Activated gamma-delta T cell (primary cell): ENCODE data around the gene DDX4.
A peak's percentile ranks its signal among the peaks of the same experiment; 100 is the strongest.
"Not testable (repeated sequence)": the region's sequence is repeated elsewhere in the genome, so short reads cannot be mapped to it uniquely, and the experiment has no call there.

Experiments
- DNase-seq: peaks from one replicate; lab custom pipeline; 2025; lab: John Stamatoyannopoulos, UW
- total RNA-seq, 2 donors: gene quantifications; one replicate each; lab custom pipeline; 2026; lab: John Stamatoyannopoulos, UW

Gene DDX4
- 0 to 0.15 reads per million in 2 donors for total RNA-seq

DNA sequence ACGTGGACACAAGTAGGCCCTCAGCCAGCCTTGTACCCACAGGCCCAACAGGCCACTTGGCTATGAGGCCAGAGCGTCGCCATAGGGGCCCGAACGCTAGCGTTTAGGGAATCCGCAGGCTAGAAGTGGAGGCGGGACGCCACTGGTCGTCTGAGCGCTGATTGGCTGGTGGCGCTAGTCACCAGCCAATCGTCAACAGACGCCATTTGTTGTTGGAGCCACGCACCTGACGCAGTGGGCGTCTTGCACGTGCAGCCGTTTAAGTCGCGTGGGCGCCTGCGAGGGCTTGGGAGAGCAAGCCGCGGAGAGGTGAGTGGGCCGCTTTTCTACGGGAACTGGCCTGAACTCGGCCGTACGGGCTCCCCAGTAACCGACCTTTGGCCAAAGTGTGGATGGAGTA lies at the start of gene DDX4:
DDX4 (plus strand) TSS at position 269 of the 400 bp plus-strand sequence. CDS start 903 bp downstream, outside the sequence.
- DNase-seq: no peak

DNA sequence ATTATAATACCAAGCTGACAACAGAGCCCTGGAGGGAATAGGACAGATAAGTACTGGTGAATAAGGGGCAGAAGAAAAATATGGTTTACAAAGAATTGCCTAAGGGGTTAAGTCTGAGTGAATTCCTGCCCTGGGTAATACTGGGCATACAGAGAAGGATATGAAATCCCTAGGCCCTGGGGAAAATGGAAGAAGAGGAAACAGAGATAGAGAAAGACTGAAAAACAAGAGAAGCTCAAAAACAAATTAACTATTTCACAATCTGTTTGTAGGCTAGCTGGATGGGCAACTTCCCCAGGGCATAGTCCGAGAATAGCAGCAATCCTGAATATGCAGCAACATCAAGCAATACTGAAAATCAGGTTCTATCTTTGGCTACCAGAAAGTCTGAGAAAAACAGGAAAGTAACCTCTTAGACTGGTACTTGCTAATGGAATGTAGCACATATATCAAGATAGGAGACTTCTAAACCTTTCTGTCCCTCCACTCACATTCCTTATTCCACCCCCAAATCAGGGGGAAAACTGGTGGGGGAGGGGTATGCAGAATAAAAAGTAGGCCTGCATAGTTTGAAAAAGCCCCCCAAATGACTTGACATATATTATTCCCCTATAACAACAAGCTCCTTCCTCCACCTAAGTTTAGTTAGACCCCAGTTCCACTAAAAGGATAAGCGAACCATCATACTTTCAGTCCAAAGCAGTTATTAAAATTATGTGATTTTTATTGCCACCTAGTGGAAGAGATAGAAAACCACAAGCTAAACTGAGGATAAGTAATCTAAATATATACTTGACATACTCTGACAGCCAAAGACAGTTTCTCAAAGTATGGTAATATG lies 46.4 kb upstream of the DDX4 start:
- no peak for DNase-seq

DNA sequence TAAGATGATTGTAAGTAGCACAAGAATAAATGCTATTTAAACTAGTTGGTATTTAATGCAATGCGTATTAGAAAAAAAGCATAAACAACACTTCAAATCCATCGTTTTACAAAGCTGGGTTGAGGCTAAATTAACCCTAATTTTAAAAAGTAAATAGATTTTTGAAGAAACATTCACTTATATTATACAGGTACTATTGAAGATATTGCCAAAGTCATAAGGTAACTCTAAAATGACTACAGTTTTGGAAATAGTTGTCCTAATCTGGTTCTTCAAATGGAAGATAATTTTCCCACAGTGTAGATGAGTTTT lies 45.8 kb upstream of the DDX4 start:
- DNase-seq: no peak

DNA sequence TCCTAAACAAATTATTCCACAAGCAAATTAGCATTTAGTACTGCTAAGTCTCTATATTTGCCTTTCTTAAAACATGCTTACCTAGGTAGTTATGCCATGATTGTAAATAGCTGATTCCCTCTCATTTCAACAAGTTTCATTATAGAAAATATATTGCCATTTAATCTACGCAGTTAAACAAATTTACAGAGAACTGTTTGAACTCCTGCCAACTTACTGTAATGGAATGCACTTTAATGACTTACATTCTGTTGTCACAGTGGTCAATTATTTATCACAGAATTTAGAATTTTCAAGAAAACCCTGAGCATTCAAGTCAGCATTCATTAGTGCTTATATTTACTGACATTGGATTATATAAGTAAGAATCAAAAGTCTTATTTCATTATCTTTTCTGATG lies 45.4 kb upstream of the DDX4 start:
- no peak for DNase-seq

DNA sequence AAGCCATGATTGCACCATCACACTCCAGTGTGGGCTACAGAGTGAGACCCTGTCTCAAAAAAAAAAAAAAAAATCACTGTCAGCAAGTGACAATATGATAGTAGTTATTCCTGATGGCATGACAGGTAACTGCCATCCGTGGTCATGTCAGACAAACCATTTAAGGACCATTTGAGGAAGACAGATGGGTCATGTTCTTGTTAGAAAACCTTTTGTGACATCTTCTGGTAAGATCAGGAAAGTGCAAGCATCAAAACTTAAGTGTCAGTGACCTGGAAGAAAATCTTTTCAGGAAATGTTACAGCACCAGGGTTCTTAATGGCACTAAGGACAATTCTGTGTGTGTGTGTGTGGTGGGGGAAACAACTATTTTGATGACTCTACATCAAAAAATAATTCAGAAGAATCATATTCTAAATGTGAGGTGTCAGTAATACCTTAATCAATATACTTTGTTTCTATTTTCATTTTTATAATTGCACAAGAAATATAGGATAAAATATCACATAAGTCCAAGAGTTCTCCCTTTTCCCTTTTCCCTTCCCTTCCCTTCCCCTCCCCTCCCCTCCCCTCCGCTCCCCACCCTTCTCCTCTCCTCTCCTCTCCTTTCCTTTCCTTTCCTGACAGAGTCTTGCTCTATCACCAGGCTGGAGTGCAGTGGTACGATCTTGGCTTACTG lies 43.6 kb upstream of the DDX4 start:
- no peak for DNase-seq

DNA sequence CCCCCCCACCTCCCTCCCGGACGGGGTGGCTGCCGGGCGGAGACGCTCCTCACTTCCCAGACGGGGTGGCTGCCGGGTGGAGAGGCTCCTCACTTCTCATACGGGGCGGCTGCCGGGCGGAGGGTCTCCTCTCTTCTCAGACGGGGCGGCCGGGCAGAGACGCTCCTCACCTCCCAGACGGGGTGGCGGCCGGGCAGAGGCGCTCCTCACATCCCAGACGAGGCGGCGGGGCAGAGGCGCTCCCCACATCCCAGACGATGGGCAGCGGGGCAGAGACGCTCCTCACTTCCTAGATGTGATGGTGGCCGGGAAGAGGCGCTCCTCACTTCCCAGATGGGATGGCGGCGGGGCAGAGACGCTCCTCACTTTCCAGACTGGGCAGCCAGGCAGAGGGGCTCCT lies 41.2 kb upstream of the DDX4 start:
- DNase-seq: not testable (repeated sequence)

DNA sequence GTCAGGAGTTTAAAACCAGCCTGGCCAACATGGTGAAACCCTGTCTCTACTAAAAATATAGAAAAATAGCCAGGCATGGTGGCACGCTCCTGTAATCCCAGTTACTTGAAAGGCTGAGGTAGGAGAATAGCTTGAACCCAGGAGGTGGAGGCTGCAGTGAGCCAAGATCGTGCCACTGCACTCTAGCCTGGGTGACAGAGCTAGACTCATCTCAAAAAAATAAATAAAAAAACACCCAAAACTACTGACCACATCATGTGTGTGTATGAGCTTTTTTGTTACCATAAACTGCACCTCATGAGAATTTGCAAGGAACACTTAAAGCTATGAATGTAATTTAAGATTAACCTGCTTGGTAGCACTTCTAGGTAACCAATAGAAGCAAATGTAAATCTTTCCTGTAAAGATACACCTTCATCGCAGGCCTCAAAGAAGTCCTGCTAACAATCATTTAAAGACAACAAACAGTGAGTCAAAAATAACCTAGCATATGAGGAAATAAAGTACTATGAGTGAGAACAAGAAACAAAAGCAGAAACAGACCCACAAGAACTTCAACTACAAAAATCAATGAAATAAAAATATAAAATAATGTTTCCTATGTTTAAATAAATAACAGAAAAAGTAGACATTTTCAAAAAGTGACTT lies 38.7 kb upstream of the DDX4 start:
- no peak for DNase-seq

DNA sequence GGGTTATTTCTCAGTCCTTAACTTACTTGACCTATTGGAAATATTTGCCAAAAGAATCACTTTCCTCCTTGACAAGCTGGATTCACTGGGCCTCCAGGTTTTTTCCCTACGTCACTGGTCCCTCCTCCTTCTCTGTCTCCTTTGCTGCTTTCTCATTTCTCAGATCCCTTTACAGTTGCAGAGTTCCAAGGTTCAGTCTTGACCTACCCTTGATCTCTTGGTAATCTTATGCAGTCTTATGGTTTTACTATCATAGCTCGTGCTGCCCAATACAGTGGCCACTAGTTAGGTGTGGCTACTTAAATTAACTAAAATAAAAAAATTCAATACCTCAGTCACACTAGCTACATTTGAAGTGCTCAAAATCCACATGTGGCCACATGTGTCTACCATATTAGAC lies 37.1 kb upstream of the DDX4 start:
- DNase-seq: no peak

DNA sequence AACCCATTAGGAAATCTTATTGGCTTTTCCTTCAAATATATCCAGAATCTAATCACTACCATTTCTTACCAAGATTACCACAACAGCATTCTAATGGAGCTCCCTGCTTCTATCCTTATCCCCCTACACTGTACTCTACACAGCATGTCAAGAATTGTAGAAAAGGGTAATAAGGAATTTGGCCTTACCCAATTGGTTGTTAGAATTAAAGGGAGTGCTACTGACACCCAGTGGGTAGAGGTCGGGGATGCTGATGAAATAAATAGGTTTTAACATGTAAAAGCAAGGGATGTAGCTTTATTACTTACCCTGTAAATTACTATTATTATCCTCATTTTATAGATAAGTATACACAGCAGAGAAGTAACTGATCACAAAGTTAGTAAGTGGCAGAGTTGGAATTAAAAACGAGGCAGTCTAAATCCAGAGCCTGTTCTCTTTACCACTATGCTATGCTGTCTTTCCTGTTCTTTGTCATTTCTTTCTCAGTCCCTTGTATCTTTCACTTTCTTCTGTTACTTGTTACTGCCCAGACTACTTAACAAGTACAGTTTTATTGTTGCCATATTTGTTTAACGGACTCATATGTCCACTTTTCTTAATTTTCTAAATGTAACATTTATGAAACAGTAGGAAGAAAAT lies 36.3 kb upstream of the DDX4 start:
- DNase-seq: no peak

DNA sequence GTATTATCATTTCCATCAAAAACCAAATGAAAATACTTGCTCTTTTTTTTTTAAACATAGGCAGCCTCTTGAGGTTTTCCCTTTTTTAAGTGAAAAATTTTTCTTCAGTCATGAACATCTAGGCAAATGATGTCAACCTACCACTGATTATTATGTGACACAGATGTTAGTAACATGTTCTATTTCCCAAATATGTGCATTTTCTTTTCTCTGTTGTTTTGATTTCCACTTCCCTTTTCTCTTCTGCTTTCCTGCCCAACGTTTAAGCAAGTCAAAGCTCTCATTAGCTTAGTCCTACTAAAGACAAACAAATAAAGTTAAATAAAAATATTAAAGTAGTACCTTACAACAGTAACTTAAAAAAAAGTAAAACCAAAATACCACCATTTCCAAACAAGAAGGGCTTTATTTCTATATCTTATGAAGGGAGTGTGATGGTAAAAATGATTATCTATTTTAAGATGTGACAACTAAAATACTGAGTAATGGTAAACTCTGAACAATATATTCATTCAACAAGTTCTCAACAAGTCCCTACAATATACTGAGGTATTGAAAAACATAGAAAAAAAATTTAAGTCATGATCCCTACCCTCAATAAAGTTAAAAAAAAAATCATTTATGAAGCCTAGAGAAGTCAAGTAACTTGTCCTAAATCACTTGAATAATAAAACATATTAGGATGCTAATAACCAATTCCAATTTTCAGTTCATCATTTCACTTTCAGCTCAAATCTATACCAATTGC lies 35.1 kb upstream of the DDX4 start:
- DNase-seq: no peak

DNA sequence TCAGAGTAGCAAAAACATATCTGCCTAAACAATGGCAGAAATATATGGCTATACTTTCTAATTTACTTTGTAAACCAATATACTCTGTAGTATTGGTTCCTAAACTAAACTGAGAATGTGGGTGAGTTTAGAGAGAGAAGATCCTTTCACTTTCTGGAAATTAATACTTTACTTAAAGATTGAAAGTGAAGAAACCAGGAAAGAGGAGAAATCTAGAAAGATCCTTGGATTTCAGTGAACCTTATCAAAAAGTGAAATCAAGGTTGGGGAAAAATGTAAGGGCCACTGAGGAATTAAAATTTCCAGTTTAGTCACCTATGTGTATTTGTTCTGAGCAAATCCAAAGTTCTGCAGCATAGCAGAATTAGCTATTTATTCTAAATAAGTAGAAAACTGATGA lies 31.6 kb upstream of the DDX4 start:
- DNase-seq: no peak

DNA sequence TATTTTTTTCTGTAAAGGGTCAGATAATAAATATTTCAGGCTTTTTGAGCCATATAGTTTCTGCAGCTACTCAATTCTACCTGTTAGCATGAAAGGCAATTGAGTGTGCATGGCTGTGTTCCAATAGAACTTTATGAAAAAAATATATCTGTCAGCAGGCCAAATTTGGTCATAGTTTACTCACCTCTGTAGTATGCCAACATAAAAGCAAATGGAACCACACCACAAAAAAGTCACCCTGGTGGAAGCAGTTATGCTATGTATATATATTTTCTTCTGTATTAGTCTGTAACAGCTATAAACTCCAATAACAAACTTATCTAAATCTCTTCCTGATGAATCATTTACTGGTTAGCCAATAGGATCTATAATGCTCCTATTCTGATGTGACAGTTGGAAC lies 29.1 kb upstream of the DDX4 start:
- no peak for DNase-seq

DNA sequence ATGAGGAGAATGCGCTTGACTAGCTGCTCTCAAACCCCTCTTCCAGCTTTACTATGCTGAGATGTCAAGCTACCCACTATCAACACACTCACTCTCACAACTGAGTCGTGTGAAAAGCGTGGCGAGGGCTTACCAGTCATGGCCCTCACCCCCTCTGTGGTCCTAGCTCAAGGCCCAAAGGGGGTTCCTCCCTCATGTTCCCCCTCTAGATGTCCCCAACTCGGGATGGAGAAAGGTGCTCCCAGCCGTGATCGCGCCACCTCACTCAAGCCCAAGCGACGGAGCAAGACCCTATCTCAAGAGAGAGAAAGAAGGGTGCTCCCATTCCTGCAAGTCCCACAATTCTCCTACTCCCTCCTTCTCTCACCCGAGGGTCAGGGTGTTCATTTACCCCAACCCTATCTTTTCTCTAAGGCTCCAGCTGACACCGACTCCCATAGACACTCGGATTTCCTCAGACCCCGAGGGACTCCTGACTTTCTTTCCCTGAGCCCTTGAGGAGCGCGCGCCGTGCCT lies 26.3 kb upstream of the DDX4 start:
- DNase-seq: no peak

DNA sequence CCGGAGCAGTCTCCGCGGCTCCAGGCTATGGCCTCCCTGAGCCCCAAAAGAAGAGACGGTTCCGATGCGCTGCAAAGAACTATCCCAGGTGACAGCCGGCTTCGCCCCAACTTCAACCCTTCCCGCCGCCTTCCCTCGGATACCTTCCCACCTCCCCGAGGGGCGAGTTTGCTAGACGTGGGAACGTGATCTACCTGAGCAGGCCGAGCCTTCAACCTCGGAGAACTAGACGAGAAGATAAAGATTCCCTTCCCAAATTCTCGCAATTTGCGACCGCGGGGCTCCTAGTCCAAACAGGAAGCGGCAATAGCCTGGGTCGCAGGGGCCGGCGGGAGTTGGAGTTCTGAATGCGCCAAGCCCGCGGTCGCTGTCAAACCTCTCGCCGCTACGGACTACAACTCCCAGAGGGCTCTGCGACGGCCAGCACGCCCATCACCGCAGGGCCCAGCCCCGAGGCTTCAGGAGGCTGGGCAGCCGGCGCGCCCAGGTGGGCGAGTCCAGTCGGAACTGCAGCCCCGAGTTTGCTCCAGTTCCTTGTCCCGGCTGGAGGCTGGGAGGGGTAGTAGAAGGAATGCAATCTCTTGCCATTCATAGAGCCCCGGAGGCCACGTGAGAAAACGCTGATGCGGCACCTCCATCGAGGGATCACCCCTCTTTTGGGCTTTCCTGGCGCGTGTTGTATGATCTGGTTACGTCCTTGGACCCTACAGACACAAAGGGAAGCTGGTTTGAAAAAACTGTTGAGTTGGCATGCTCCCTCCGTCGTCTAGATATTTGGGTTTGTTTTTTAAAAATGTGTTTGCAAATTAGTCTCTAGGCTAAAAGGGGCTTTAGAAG lies 25.6 kb upstream of the DDX4 start, which contains the start of gene SLC38A9:
SLC38A9 (minus strand) TSS at position 302 of the 837 bp plus-strand sequence. CDS start 14,366 bp downstream, outside the sequence.
- peak; percentile 79 for DNase-seq

DNA sequence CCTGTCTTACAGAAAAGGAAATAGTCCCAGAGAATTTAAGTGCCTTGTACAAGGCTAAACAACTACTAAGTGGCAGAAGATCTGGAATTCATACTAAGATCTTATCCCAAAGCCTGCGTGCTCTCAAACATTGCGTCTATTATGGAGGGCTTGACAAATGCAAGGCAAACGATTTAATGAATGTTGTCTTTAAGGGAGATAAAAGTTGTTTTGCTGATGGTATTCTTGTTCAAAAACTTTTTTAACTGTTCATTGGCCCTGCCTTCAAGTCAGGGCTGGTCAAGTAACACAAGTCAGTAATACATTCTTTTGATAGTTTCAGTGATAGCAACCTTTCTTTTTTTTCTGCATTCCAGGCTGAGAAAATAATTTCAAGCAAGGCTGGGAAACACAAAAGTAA lies 24.0 kb upstream of the DDX4 start:
- DNase-seq: no peak

DNA sequence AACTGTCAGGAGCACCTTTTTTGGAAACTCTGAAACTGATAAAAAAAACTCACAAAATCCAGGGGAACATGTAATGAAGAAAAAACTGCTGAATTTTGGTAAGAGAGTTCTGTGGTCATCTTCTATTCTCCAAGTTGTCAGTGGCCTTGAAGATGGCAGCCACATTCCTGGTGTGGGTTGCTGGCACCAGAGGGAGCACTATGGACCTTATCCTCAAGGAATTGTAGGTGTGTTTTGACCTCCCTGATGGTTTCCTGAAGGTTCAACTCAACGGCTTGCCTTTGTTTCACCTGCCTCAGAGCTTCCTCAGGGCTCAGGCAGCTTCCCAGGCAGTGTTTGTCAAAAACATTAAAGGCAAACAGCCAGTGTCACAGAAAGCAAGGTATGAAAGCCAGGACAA lies 23.5 kb upstream of the DDX4 start:
- no peak for DNase-seq

DNA sequence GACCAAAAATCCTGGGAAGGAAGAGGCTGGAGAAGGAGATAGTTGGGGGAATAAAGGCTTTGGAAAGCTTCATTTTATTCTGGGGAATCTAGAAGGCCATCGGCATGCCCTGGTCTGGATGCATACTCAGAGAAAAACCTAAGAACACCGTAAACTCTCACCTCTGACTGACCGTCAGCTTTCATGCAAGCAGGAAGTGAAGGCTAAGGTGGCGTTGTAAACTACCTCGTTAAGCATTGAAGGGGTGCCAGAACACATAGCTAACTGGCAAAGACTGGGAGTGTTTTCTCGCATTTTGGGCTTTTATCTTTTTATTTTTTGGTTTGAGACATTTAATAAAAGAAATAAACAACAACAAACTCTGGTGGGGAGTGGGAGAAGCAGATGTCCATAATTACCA lies 23.1 kb upstream of the DDX4 start:
- no peak for DNase-seq

DNA sequence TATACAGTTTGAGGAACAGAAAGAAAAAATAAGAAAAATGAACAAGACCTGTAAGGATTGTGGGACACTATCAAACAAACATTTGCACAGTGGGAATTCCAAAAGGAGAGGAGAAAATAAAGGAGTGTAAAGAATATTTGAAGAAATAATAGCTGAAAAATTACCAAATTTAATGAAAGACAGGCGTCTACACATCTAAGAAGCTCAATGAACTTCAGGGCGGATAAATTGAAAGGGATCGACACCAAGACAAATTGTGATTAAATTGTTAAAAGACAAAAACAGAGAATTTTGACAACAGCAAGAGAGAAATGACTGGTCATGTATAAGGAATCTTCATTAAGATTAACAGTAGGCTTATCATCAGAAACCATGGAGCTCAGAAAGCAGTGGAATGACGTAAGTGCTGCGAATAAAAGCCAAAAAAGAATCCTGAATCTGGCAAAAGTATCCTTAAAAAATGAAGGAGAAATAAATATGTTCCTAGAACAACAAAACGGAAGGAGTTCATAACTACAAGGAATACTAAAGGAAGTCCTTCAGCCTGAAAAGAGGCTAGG lies 22.3 kb upstream of the DDX4 start:
- DNase-seq: no peak

DNA sequence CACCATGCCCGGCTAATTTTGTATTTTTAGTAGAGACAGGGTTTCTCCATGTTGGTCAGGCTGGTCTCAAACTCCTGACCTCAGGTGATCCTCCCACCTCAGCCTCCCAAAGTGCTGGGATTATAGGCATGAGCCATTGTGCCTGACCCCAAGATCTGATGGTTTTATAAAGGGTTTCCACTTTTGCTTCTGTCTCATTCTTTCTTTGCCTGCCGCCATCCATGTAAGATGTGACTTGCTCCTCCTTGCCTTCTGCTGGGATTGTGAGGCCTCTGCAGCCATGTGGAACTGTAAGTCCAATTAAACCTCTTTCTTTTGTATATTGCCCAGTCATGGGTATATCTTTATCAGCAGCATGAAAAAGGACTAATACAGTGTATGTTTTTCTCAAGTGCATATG lies 18.8 kb upstream of the DDX4 start:
- not testable (repeated sequence) for DNase-seq

DNA sequence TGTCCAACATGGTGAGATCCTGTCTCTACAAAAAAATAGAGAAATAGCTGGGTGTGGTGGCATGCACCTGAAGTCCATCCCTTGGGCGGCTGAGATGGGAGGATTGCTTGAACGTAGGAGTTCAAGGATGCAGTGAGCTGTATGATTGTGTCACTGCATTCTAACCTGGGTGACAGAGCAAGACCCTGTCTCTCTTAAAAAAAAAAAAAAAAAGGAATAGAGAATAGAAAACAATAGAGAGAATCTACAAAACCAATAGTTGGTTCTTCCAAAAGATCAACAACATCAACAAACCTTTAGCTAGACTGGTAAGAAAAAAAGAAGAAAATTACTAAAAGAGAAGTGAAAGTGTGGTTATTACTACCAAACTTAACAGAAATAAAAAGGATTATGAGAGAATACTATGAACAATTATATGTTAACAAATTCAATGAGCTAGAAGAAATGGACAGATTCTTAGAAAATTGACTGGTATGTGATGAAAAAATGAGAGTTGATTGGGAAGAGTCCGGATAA lies 17.6 kb upstream of the DDX4 start:
- DNase-seq: no peak
